NT2/D1 (cell line): ENCODE data around the gene PHLPP1.

Experiments
- SUZ12 ChIP-seq: IDR thresholded peaks from 2 replicates; pipeline ENCODE4 v1.6.1; 2011; ENCODE audit not compliant: insufficient read length, insufficient read depth; ENCODE audit errors: extremely low read depth
- YY1 ChIP-seq: IDR thresholded peaks from 2 replicates; pipeline ENCODE4 v1.6.1; 2011; ENCODE audit not compliant: insufficient read length, insufficient read depth
- ZNF274 ChIP-seq: IDR thresholded peaks from 2 replicates; pipeline ENCODE4 v1.6.1; 2011; ENCODE audit warnings: mild to moderate bottlenecking, low read depth, low read length

DNA sequence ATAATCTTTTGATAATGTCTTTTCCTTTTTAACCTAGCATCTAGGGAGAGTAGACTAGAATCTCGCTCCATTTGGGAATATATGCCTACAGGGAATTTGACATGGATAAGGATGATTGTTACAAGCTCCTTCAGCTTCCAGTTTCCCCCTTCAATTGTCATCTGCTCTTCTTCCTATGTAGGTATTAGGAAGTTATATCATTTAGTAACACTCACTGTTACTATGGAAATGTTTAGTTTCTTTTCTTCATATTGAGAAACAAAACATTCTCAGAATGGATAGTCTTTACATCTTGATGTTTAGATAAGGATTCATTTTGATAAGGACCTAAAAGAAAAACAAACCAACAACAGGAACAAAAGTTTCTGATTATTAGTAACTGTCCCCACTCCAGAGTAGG lies 127.6 kb downstream of the PHLPP1 start:
- no peak for TF ChIP-seq YY1
- TF ChIP-seq SUZ12 = no peak
- TF ChIP-seq ZNF274 = no peak
